IMR-90 (cell line): ENCODE results near the gene MORC2. TPM values are rescaled to one million over a fixed set of nuclear protein-coding genes. Genes with fewer than 3 reads are reported as not detected.

ENCODE experiments used
- ATAC-seq: fragments of 200-7000 bp; cut with Tn5 transposase; 2 replicates; pipeline ENCODE4 v1.9.1; 2020; ENCODE audit warnings: low read depth, mild to moderate bottlenecking, moderate library complexity
- BruUV-seq: library from RNA; stranded (reverse); fragments of 400-500 nt; replicated peaks from 2 replicates; lab custom pipeline; 2021; lab: Mats Ljungman, UMichigan
- CTCF ChIA-PET: fragments of 300-600 bp; formaldehyde crosslinking; extraction: SDS; loops from one replicate; lab custom pipeline; 2021; ENCODE audit warnings: antibody characterized with exemption; lab: Yijun Ruan, JAX
- POLR2A ChIA-PET: fragments of 300-600 bp; sonication (Branson Sonifier 250); formaldehyde crosslinking; loops from one replicate; lab custom pipeline; 2022; ENCODE audit warnings: antibody characterized with exemption; ENCODE audit not compliant: unreplicated experiment; lab: Charles Lee
- DNase-seq: peaks from one replicate; pipeline ENCODE4 v3.0.0; 2013
- H2AFZ ChIP-seq: replicated peaks from 2 replicates; pipeline ENCODE3; 2013; ENCODE audit warnings: low read length, mild to moderate bottlenecking; ENCODE audit not compliant: poor library complexity
- H2AK5ac ChIP-seq: 2 replicates; pipeline ENCODE4 v1.6.1; 2013; ENCODE audit warnings: low read depth, low read length, inconsistent platforms
- H2AK9ac ChIP-seq: replicated peaks from 2 replicates; pipeline ENCODE3; 2013; ENCODE audit warnings: mild to moderate bottlenecking, low read depth, low read length, moderate library complexity; ENCODE audit not compliant: poor library complexity
- H2BK120ac ChIP-seq: 2 replicates; pipeline ENCODE4 v1.6.1; 2013; ENCODE audit warnings: low read depth, low read length, inconsistent platforms
- H2BK15ac ChIP-seq: 3 replicates; pipeline ENCODE4 v1.6.1; 2013; ENCODE audit warnings: low read depth, low read length, inconsistent platforms
- H2BK20ac ChIP-seq: 2 replicates; pipeline ENCODE4 v1.6.1; 2013; ENCODE audit warnings: low read depth, mild to moderate bottlenecking, inconsistent platforms, low read length, moderate library complexity
- H2BK5ac ChIP-seq: 2 replicates; pipeline ENCODE4 v1.6.1; 2013; ENCODE audit warnings: mild to moderate bottlenecking, low read depth, low read length, inconsistent platforms; ENCODE audit not compliant: poor library complexity, severe bottlenecking
- H3K14ac ChIP-seq: replicated peaks from 2 replicates; pipeline ENCODE4 v1.6.1; 2013; ENCODE audit warnings: low read depth, low read length, inconsistent platforms
- H3K18ac ChIP-seq: 2 replicates; pipeline ENCODE4 v1.6.1; 2013; ENCODE audit warnings: low read depth, low read length, control low read depth
- H3K23ac ChIP-seq: 2 replicates; pipeline ENCODE4 v1.6.1; 2013; ENCODE audit warnings: low read depth, low read length, inconsistent platforms
- H3K27ac ChIP-seq: 2 replicates; pipeline ENCODE4 v1.5.1; 2013; ENCODE audit warnings: mild to moderate bottlenecking, control low read depth, low read length; ENCODE audit not compliant: insufficient read depth
- H3K27me3 ChIP-seq: 2 replicates; pipeline ENCODE4 v1.6.1; 2013; ENCODE audit warnings: low read length; ENCODE audit not compliant: control insufficient read depth, insufficient read depth
- H3K36me3 ChIP-seq: 2 replicates; pipeline ENCODE4 v1.6.1; 2013; ENCODE audit warnings: low read length, mixed read lengths; ENCODE audit not compliant: control insufficient read depth, insufficient read depth
- H3K4ac ChIP-seq: 2 replicates; pipeline ENCODE4 v1.6.1; 2013; ENCODE audit warnings: low read depth, low read length, inconsistent platforms
- H3K4me1 ChIP-seq: 2 replicates; pipeline ENCODE4 v1.6.1; 2013; ENCODE audit warnings: low read length, mixed read lengths; ENCODE audit not compliant: control insufficient read depth, insufficient read depth
- H3K4me2 ChIP-seq: 2 replicates; pipeline ENCODE4 v1.6.1; 2013; ENCODE audit warnings: low read depth, mild to moderate bottlenecking, control low read depth, low read length, moderate library complexity
- H3K4me3 ChIP-seq: 2 replicates; pipeline ENCODE4 v1.5.1; 2013; ENCODE audit warnings: low read depth, mild to moderate bottlenecking, control low read depth, low read length, moderate library complexity; ENCODE audit not compliant: insufficient read depth
- H3K56ac ChIP-seq: 2 replicates; pipeline ENCODE4 v1.6.1; 2013; ENCODE audit warnings: low read length, inconsistent platforms; ENCODE audit not compliant: insufficient read depth; ENCODE audit errors: extremely low read depth
- H3K79me1 ChIP-seq, 2 experiments: 2 replicates each; pipeline ENCODE4 v1.6.1; 2013; ENCODE audit warnings: low read length in 2 of 2, inconsistent platforms in 1 of 2, low read depth in 1 of 2
- H3K9ac ChIP-seq: 2 replicates; pipeline ENCODE4 v1.6.1; 2013; ENCODE audit warnings: low read depth, low read length, control low read depth
- H3K9me1 ChIP-seq: 2 replicates; pipeline ENCODE4 v1.6.1; 2013; ENCODE audit warnings: low read length, inconsistent platforms; ENCODE audit not compliant: insufficient read depth
- H3K9me3 ChIP-seq: 2 replicates; pipeline ENCODE4 v1.6.1; 2013; ENCODE audit warnings: low read length; ENCODE audit not compliant: control insufficient read depth, insufficient read depth
- H4K20me1 ChIP-seq: 2 replicates; pipeline ENCODE4 v1.6.1; 2013; ENCODE audit warnings: low read length, inconsistent platforms; ENCODE audit not compliant: insufficient read depth
- H4K5ac ChIP-seq: 2 replicates; pipeline ENCODE4 v1.6.1; 2013; ENCODE audit warnings: mild to moderate bottlenecking, low read depth, low read length, control low read depth
- H4K8ac ChIP-seq, 2 experiments: 2 replicates each; pipeline ENCODE4 v1.6.1; 2013; ENCODE audit warnings: low read depth in 2 of 2, low read length in 2 of 2, control low read depth in 1 of 2, inconsistent platforms in 1 of 2
- H4K91ac ChIP-seq: 2 replicates; pipeline ENCODE4 v1.6.1; 2013; ENCODE audit warnings: low read depth, low read length, inconsistent platforms; ENCODE audit not compliant: insufficient read depth
- BHLHE40 ChIP-seq: fragments of 150-350 bp; IDR thresholded peaks from 2 replicates; pipeline ENCODE4 v1.6.1; 2016; ENCODE audit warnings: mild to moderate bottlenecking, low read depth, low read length
- CEBPB ChIP-seq: IDR thresholded peaks from 2 replicates; pipeline ENCODE4 v1.6.1; 2012; ENCODE audit warnings: low read depth, low read length, improper control_type of control experiment
- CHD1 ChIP-seq: IDR thresholded peaks from 2 replicates; pipeline ENCODE4 v1.6.1; 2012; ENCODE audit warnings: low read depth, low read length, improper control_type of control experiment
- FOS ChIP-seq: fragments of 150-350 bp; IDR thresholded peaks from 2 replicates; pipeline ENCODE4 v1.6.1; 2016; ENCODE audit warnings: low read depth, low read length
- MAFK ChIP-seq: IDR thresholded peaks from 2 replicates; pipeline ENCODE4 v1.6.1; 2012; ENCODE audit warnings: low read depth, low read length, improper control_type of control experiment
- MAZ ChIP-seq: IDR thresholded peaks from 2 replicates; pipeline ENCODE4 v1.6.1; 2012; ENCODE audit warnings: low read depth, mild to moderate bottlenecking, low read length, improper control_type of control experiment, moderate library complexity, borderline replicate concordance
- MXI1 ChIP-seq: IDR thresholded peaks from 2 replicates; pipeline ENCODE4 v1.6.1; 2012; ENCODE audit warnings: low read depth, mild to moderate bottlenecking, low read length, moderate library complexity, borderline replicate concordance
- NFE2L2 ChIP-seq: fragments of 150-350 bp; IDR thresholded peaks from 2 replicates; pipeline ENCODE4 v1.6.1; 2016; ENCODE audit warnings: low read depth, mild to moderate bottlenecking, low read length
- POLR2A ChIP-seq: IDR thresholded peaks from 2 replicates; pipeline ENCODE4 v1.6.1; 2012; ENCODE audit warnings: mild to moderate bottlenecking, low read depth, low read length
- RAD21 ChIP-seq: IDR thresholded peaks from 2 replicates; pipeline ENCODE4 v1.6.1; 2012; ENCODE audit warnings: low read length, improper control_type of control experiment
- RCOR1 ChIP-seq: IDR thresholded peaks from 2 replicates; pipeline ENCODE4 v1.6.1; 2012; ENCODE audit warnings: mild to moderate bottlenecking, low read length, improper control_type of control experiment; ENCODE audit not compliant: insufficient replicate concordance
- RFX5 ChIP-seq: IDR thresholded peaks from 2 replicates; pipeline ENCODE4 v1.8.0; 2012; ENCODE audit warnings: low read depth, mild to moderate bottlenecking, low read length, moderate library complexity
- SMC3 ChIP-seq: fragments of 150-350 bp; IDR thresholded peaks from 2 replicates; pipeline ENCODE4 v1.6.1; 2016; ENCODE audit warnings: low read depth, mild to moderate bottlenecking, antibody characterized with exemption, low read length, moderate library complexity
- WGBS, 2 experiments: methylation state at CpG; one replicate each; pipeline versions ENCODE4 v1.1.5 to v1.1.7; 2013; ENCODE audit warnings: missing lambda C conversion rate in 2 of 2; ENCODE audit not compliant: insufficient read length in 1 of 2; ENCODE audit errors: extremely low coverage in 2 of 2; 5-methylcytosine and 5-hydroxymethylcytosine counted together
- dilution Hi-C: fragments of 300-500 bp; cut with HindIII; formaldehyde crosslinking; loops from one replicate; pipeline ENCODE4 v1.14.3; 2018; ENCODE audit warnings: low sequenced_read_pairs; ENCODE audit not compliant: unreplicated experiment
- in situ Hi-C: fragments of 300-500 bp; cut with MboI; formaldehyde crosslinking; loops from 3 replicates; pipeline ENCODE4 v1.14.3; 2019; ENCODE audit warnings: low sequenced_read_pairs, inconsistent platforms, mixed read lengths
- intact Hi-C: fragments of 100-400 bp; cut with micrococcal nuclease; formaldehyde crosslinking; loops from 2 replicates; pipeline ENCODE4 v1.10.0; 2022
- polyA plus RNA-seq, 3 experiments: library from polyadenylated mRNA; depleted of rRNA; stranded (reverse); fragments of >200 nt; gene quantifications; 2 replicates each; pipeline ENCODE4 v1.2.3, GENCODE V29; 2012; ENCODE audit warnings: low replicate concordance in 1 of 3
- total RNA-seq: library from RNA; depleted of rRNA; stranded (reverse); fragments of >200 nt; gene quantifications from 2 replicates; pipeline ENCODE4 v1.2.3, GENCODE V29; 2012
- TF ChIP-seq, protein P1 (sequence below): fragments of 150-350 bp; IDR thresholded peaks from 2 replicates; pipeline ENCODE4 v1.6.1; 2016; ENCODE audit warnings: low read depth, mild to moderate bottlenecking, low read length, moderate library complexity, borderline replicate concordance
- TF ChIP-seq, protein P2 (sequence below): fragments of 150-350 bp; IDR thresholded peaks from 2 replicates; pipeline ENCODE4 v1.6.1; 2017; ENCODE audit warnings: mild to moderate bottlenecking, antibody characterized with exemption, low read length, low read depth
- TF ChIP-seq, protein P3 (sequence below): conservative IDR thresholded peaks from 2 replicates; pipeline ENCODE4 v1.5.1; 2012; ENCODE audit warnings: mild to moderate bottlenecking, low read depth, low read length, improper control_type of control experiment

MORC2 gene
- total and polyA plus RNA-seq, 2 of the 4 experiments (the other 2 are of a cell fraction), result 15.8 to 24.7 TPM

DNA sequence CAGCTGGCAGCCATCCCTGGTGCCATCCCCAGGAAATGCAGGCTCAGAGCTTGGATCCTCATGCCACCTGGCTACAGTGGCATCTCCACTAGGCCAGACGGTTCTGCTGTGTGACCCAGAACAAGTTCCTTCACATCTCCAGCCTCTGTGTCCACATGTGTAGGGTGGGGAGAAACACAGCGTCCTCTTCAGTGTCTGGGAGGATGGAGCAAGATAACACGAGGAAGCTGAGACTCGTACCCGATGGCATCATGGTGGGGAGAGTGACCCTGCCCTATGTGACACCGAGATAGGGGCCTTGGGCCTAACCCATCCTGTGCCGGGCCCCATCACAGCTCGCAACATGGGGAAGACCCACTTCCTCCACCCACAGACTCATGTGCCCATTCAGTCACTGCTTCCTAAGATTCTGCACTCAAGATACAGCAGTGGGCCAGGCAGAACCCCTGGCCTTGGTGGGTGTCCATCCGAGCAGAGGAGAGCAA is 78.5 kb downstream of the MORC2 start:
- ChIA-PET POLR2A (no interaction called here), CTCF (interaction anchor here (0.5 to 1.5 kb wide), 4 partner anchors 8 to 127 kb away, joined by 3 to 4 read pairs (median 3); no protein-coding TSS in a partner anchor)
- H2BK20ac ChIP-seq, result no peak overlapping the region
- BruUV-seq, result no TSS peak
- H3K4me2 ChIP-seq, result no peak overlapping the region
- no peak overlapping the region for H2AK5ac ChIP-seq
- no peaks in the 10 kb centered on the region for H3K9me3 ChIP-seq
- 33% methylated on average over 1 of the region's 9 CpGs; no CpG with 5 or more reads in 1 of the 2 experiments for WGBS, 2 experiments
- no peak overlapping the region for H2BK15ac ChIP-seq
- no peak overlapping the region for H4K8ac ChIP-seq
- no peak overlapping the region for H3K14ac ChIP-seq
- dilution Hi-C loops, result no loop called here
- ATAC-seq (no peak), DNase-seq (no peak)
- no peaks in the 10 kb centered on the region for H3K9me1 ChIP-seq
- intact Hi-C loops, result loop anchor here (1.0 kb wide), 1 partner anchor 127 kb away; no protein-coding TSS in a partner anchor
- H2BK5ac ChIP-seq, result no peak overlapping the region
- H2BK120ac ChIP-seq, result no peak overlapping the region
- H2AFZ ChIP-seq, result no peak overlapping the region
- no peak overlapping the region for H3K9ac ChIP-seq
- no peak overlapping the region for H3K18ac ChIP-seq
- no peak overlapping the region for H4K91ac ChIP-seq
- H4K5ac ChIP-seq, result no peak overlapping the region
- H3K4ac ChIP-seq, result no peak overlapping the region
- no peak overlapping the region for H3K56ac ChIP-seq
- H3K36me3 ChIP-seq, result no peaks in the 10 kb centered on the region
- in situ Hi-C loops, result no loop called here
- 0 out of 2 replicates have a peak, but pooled peaks cover 3% of the 10 kb centered on the region for H4K20me1 ChIP-seq
- H3K4me3 ChIP-seq, result no peak overlapping the region
- H3K23ac ChIP-seq, result no peak overlapping the region
- TF ChIP-seq RCOR1 (no peak), CEBPB (no peak), SMC3 (no peak), MXI1 (no peak), RFX5 (no peak), FOS (no peak), BHLHE40 (no peak), RAD21 (no peak), MAZ (no peak), CHD1 (no peak), MAFK (no peak), NFE2L2 (no peak), POLR2A (no peak)
- TF ChIP-seq, protein P1, sequence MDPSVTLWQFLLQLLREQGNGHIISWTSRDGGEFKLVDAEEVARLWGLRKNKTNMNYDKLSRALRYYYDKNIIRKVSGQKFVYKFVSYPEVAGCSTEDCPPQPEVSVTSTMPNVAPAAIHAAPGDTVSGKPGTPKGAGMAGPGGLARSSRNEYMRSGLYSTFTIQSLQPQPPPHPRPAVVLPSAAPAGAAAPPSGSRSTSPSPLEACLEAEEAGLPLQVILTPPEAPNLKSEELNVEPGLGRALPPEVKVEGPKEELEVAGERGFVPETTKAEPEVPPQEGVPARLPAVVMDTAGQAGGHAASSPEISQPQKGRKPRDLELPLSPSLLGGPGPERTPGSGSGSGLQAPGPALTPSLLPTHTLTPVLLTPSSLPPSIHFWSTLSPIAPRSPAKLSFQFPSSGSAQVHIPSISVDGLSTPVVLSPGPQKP, result no peak
- TF ChIP-seq, protein P2, sequence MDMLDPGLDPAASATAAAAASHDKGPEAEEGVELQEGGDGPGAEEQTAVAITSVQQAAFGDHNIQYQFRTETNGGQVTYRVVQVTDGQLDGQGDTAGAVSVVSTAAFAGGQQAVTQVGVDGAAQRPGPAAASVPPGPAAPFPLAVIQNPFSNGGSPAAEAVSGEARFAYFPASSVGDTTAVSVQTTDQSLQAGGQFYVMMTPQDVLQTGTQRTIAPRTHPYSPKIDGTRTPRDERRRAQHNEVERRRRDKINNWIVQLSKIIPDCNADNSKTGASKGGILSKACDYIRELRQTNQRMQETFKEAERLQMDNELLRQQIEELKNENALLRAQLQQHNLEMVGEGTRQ, result no peak
- TF ChIP-seq, protein P3, sequence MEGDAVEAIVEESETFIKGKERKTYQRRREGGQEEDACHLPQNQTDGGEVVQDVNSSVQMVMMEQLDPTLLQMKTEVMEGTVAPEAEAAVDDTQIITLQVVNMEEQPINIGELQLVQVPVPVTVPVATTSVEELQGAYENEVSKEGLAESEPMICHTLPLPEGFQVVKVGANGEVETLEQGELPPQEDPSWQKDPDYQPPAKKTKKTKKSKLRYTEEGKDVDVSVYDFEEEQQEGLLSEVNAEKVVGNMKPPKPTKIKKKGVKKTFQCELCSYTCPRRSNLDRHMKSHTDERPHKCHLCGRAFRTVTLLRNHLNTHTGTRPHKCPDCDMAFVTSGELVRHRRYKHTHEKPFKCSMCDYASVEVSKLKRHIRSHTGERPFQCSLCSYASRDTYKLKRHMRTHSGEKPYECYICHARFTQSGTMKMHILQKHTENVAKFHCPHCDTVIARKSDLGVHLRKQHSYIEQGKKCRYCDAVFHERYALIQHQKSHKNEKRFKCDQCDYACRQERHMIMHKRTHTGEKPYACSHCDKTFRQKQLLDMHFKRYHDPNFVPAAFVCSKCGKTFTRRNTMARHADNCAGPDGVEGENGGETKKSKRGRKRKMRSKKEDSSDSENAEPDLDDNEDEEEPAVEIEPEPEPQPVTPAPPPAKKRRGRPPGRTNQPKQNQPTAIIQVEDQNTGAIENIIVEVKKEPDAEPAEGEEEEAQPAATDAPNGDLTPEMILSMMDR, result no peak
- H3K27ac ChIP-seq, result no peak overlapping the region
- no peak overlapping the region for H2AK9ac ChIP-seq
- no peaks in the 10 kb centered on the region for H3K79me1 ChIP-seq
- H3K27me3 ChIP-seq, result no peaks in the 10 kb centered on the region
- no peaks in the 10 kb centered on the region for H3K4me1 ChIP-seq
